Mesenteric fat pad (tissue), 1 donor: ENCODE results near the gene MFAP4. TPM values are rescaled to one million over a fixed set of nuclear protein-coding genes. Genes with fewer than 3 reads are reported as not detected.

Experiments
- DNase-seq: peaks from one replicate; pipeline ENCODE4 v3.0.0-alpha.2; 2020; ENCODE audit warnings: low spot score
- total RNA-seq: library from RNA; stranded (reverse); fragmentation: NEBNext Ultra II Directional; extraction: Animal tissue kit (Norgen Biotek cat#: 25700); gene quantifications from one replicate; pipeline ENCODE4 v1.2.1, GENCODE V29; 2021
- donor health status: DM: yes; HTN: yes; CAD: no.

Gene MFAP4
- total RNA-seq, 1 donor from 2014 or later = 96.7 TPM

DNA sequence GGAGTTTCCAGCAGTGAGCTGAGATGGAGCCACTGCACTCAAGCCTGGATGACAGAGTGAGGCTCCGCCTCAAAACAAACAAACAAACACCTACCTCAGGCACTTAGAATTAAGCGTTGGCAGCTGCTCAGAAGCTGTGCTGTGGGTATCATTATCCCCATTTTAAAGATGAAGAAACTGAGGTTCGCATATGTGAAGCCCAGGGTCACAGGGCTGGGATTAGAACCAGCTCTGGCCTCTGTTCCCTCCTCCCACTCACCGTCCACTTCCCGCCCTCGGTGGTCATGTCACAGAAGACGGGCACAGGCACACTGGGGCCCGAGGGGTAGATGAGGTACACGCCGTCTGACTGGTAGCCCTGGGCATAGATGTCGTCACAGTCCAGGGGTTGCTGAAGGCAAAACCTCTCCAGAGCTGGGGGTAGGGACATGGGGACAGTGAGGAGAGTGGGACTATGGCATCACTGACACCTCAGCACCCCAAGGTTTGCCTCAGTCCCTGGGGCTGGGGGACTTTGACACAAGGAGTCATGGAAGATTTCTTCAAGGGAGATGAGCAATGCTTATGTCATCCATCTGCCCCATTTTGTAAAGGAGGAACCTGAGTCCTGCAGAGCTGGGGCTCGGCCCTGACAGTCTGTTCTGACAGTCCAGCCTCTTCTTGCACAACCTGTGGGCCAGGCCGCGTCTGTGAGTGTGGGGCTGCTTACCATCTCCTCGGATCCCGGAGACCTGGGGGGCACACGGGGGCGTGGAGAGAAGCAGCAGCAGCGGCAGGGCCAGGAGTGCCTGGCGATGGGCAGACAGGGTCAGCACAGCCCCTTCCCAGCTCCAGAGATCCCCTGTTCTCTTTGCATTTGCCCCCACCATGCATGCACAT, 700 bp downstream of the MFAP4 start:
- DNase-seq = no peak

- DNase-seq = no peak
Measured at GRCh38 chr17:19385521-19385983, 1.4 kb downstream of the MFAP4 start.

GRCh38 chr17:19384723-19385391, 2.1 kb downstream of the MFAP4 start:
- no peak for DNase-seq

GRCh38 chr17:19383681-19384470, 3.1 kb downstream of the MFAP4 start:
- DNase-seq = no peak

- no peak for DNase-seq
Measured at GRCh38 chr17:19382531-19383444, 4.2 kb downstream of the MFAP4 start.

DNA sequence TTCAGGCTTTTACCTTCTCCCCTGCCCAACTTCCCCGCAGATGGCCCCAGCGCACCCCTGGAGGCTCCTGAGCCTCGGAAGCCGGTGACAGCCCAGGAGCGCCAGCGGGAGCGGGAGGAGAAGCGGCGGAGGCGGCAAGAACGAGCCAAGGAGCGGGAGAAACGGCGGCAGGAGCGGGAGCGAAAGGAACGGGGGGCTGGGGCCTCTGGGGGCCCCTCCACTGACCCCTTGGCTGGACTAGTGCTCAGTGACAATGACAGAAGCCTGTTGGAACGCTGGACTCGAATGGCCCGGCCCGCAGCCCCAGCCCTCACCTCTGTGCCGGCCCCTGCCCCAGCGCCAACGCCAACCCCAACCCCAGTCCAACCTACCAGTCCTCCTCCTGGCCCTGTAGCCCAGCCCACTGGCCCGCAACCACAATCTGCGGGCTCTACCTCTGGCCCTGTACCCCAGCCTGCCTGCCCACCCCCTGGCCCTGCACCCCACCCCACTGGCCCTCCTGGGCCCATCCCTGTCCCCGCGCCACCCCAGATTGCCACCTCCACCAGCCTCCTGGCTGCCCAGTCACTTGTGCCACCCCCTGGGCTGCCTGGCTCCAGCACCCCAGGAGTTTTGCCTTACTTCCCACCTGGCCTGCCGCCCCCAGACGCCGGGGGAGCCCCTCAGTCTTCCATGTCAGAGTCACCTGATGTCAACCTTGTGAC, 5.1 kb downstream of the MFAP4 start:
- DNase-seq = no peak

- DNase-seq = no peak
Measured at GRCh38 chr17:19381361-19381740, 5.6 kb downstream of the MFAP4 start.

GRCh38 chr17:19380481-19381301, 6.3 kb downstream of the MFAP4 start:
- DNase-seq = peak; percentile 41

DNA sequence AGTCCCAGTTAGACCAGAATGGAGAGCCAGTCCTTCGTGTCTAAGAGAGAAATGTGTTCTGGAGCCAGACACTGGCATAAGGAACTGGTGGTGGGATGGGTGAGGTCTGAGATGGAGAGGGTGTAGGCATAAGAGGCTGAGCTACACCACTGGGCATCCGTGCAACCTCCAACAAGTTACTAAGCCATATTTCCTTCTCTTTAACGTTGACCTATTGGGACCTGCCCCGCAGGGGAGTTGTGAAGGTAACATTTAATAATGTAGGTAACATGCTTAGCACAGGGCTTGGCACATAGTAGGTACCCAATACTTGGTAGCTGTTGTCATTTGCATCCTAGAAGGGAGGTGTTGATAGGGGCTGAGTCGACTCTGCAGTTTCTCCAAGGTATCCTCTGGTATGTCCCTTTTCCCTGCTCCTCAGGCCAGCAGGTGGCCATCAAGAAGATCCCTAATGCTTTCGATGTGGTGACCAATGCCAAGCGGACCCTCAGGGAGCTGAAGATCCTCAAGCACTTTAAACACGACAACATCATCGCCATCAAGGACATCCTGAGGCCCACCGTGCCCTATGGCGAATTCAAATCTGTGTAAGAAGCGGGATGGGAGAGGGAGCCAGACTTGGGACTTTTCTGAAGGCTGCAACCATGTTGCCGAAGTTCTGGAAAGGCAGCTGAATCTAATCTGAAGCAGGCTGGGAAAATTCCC, 7.5 kb downstream of the MFAP4 start:
- DNase-seq = peak; percentile 24

DNA sequence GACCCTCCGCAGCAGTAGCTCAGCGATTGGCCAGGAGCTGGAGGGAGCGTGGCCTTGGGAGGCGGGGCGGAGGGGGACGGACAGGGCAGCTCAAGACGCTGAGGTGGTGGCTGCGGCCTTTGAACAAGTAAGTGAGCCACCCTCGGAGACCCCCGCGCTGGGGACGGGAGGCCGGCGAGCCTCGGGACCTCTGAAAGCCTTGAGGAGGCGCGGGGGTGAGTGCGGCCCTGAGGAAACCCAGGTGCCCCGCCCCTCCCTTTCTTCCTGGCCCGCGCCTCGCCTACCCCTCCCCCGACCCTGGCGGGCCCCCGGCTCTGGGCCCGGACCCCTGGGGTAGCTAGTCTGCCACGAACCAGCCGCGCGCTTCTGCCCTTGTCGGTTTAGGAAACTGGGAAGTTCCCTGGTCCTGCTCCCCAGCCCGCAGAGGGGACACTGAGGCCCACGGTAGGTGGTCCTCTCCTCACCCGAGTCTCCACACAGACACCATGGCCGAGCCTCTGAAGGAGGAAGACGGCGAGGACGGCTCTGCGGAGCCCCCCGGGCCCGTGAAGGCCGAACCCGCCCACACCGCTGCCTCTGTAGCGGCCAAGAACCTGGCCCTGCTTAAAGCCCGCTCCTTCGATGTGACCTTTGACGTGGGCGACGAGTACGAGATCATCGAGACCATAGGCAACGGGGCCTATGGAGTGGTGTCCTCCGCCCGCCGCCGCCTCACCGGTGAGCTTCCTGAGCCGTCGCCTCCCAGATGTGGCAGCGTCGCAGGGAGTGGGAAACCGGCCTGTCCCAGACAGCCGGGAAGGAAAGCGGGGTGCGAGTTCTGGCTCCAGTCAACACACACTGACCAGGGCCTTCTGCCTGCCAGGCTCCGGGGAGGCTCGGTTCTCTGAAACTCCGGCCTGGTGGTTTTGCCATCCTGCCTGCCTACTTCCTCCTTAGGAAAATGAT, 8.3 kb downstream of the MFAP4 start, which contains the start of gene MAPK7:
Gene MAPK7, plus strand, starts transcription at position 83 of the 945 bp plus-strand sequence. Its CDS starts 403 bp downstream, at position 486.
- DNase-seq = peak; percentile 89

DNA sequence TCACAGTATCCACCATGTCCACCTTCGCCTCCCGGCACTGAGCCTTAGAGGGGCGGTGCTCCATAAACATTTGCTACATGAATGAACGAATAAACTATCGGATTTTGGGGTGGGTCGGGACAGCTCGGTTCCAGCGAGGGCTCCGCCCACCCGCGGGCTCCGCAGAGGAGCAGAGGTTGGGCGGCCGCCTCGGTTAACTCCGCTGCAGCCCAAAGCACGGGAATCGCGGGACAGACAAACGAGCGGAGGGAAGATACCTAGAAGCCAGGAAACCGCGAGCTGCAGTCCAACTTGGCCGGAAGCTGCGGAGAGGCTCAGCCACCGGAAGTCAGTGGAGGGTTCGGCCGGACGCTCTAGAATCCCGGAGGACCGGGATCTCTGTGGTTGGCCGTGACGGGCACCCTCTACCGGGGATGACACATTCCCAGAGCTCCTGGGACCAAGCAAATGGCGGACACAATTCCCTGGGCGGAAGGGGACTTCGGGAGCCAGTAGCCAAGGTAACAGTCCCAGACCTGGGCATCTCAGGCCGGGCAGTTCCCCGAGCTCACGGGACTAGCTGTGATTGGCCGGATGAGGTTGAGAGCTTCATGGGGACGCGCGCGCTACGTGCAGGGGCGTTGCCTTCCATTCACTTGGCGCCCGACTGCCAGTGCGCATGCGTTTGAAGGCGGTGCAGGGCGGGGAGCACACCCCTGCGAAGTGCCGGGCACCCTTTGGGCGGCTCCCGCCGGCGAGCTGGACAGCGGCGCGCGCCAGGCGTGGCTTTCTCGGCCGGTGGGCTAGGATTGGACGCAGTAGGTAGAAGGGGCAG, 9.2 kb downstream of the MFAP4 start:
- DNase-seq = peak; percentile 100

GRCh38 chr17:19376811-19377210, 10.2 kb downstream of the MFAP4 start:
- no peak for DNase-seq

DNA sequence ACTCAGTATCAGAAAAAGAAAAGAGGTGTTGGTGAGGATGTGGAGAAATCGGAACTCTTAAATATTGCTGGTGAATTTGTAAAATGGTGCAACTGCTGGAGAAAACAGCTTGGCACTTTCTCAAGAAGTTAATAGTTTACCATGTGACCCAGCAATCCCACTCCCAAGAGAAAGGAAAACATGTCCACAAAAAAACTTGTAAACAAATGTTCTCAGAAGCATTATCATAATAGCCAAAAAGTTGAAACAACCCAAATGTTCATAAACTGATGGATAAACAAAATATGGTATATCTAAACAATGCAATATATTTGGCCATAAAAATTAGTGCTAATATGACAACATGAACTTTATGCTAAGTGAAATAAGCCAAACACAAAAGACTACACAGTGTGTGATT, 11.3 kb downstream of the MFAP4 start:
- no peak for DNase-seq

GRCh38 chr17:19374136-19374535, 12.9 kb downstream of the MFAP4 start:
- peak; percentile 30 for DNase-seq

DNA sequence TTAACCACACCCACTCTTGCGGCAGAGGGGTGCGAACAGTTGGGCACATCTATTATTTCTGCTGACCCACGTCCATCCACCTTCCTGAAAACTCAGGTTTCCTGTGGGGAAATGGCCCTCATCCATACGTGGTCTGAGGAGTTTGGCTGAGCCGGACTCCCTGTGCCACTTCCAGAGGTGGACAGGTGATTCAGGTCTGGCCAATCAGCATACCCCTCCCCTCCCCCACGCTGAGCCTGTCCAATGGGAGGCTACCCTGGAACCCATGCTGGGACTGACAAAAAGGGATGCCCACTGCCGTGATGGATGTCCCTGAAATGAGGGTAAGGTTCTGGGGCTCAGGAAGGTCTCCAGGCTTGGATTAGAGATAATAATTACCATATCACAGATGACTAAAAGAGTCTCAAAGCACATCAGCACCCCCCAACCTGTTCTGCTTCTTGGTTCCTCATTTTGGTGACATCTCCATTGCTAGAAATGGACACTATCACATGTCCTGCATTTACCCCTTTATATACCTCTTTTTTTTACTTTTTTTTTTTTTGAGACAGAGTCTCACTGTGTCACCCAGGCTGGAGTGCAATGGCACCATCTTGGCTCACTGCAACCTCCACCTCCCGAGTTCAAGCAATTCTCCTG, 14.0 kb downstream of the MFAP4 start:
- no peak for DNase-seq

DNA sequence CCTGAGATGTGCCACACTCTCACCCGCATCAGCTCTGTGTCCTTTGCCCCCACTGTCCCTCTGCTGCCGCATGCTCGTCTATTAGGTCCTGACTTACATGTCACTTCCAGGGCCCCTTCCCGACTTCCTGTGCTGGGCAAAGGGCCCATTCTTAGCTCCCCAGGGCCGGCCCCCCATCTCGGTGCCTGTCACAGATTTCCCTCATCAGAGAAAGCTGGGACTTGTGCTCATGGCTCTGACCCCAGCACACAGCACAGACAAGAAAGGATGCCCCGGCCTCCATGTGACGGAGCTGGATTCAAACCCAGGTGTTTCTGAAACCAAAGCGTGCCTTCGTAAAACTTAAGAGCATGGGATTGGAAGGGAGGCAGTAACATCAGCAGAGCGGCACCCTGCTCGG, 14.6 kb downstream of the MFAP4 start:
- no peak for DNase-seq
